Small intestine (tissue), 16 donors: ENCODE data around the gene MANBA. TPM values are rescaled to one million over a fixed set of nuclear protein-coding genes. Genes with fewer than 3 reads are reported as not detected.

Source experiments
- DNase-seq, 2 donors: peaks; one replicate each; pipeline versions ENCODE4 v3.0.0 to v3.0.0-alpha.2; 2013
- FAIRE-seq: peaks from 2 replicates; lab custom pipeline; 2012; peaks lifted over from hg19 to GRCh38; lab: Jason Lieb, UNC
- H3K27ac ChIP-seq, 3 donors: one replicate each; pipeline ENCODE4 v1.5.1; 2013; ENCODE audit warnings: low read length in 2 of 3, mild to moderate bottlenecking in 2 of 3, control low read depth in 1 of 3, inconsistent platforms in 1 of 3, low read depth in 1 of 3, moderate library complexity in 1 of 3
- H3K27me3 ChIP-seq, 3 donors: one replicate each; pipeline ENCODE4 v1.6.1; 2013; ENCODE audit warnings: low read length in 3 of 3, inconsistent platforms in 1 of 3; ENCODE audit not compliant: control insufficient read depth in 3 of 3, insufficient read depth in 3 of 3
- H3K36me3 ChIP-seq, 3 donors: one replicate each; pipeline ENCODE4 v1.6.1; 2013; ENCODE audit warnings: low read length in 3 of 3, inconsistent platforms in 1 of 3, low read depth in 1 of 3, mild to moderate bottlenecking in 1 of 3, moderate library complexity in 1 of 3; ENCODE audit not compliant: control insufficient read depth in 3 of 3, insufficient read depth in 2 of 3
- H3K4me1 ChIP-seq, 3 donors: one replicate each; pipeline ENCODE4 v1.6.1; 2013; ENCODE audit warnings: low read length in 2 of 3, inconsistent platforms in 1 of 3, low read depth in 1 of 3, mild to moderate bottlenecking in 1 of 3, moderate library complexity in 1 of 3; ENCODE audit not compliant: control insufficient read depth in 3 of 3, insufficient read depth in 2 of 3
- H3K4me3 ChIP-seq, 3 donors: one replicate each; pipeline ENCODE4 v1.5.1; 2013; ENCODE audit warnings: low read length in 3 of 3, control low read depth in 1 of 3, inconsistent platforms in 1 of 3, low read depth in 1 of 3, mild to moderate bottlenecking in 1 of 3, moderate library complexity in 1 of 3
- H3K9me3 ChIP-seq, 2 donors: one replicate each; pipeline ENCODE4 v1.6.1; 2013; ENCODE audit warnings: low read depth in 1 of 2, low read length in 1 of 2; ENCODE audit not compliant: control insufficient read depth in 2 of 2, insufficient read depth in 1 of 2
- WGBS, 3 donors: extraction: QIAGEN DNeasy Blood & Tissue Kit; methylation state at CpG; one replicate each; pipeline ENCODE4 v1.1.7; 2013; 5-methylcytosine and 5-hydroxymethylcytosine counted together
- long read RNA-seq, 10 donors: transcript quantifications; one replicate each; lab custom pipeline, GENCODE V29; 2026
- polyA plus RNA-seq, 4 donors: library from polyadenylated mRNA; stranded (reverse) in 3 of 4; unstranded in 1 of 4; fragments of 200-250 nt in 3 of 4; fragments of 120-200 nt in 1 of 4; gene quantifications; one replicate each; pipeline versions ENCODE4 v1.2.1 to v1.2.3, GENCODE V29; 2013
- donor health status: healthy with polysubstance abuse.
- donor health status: control.
- donor health status: control.
- donor health status: Bipolar disorder and iron deficiency.
- donor health status: healthy.

MANBA gene
- 10 to 100 TPM in 2 of 4 donors, 1 to 10 TPM in 2; 4.7 to 35.8 (median 8.3) TPM for polyA plus RNA-seq
- long read RNA-seq, donor 1, transcript MANBA-201 (17 exons, 3,361 nt): minor isoform, 6 of 22 reads
- long read RNA-seq, donor 1, transcript MANBA-204 (2 exons, 582 nt): major isoform, 8 of 22 reads
- long read RNA-seq, donor 1, partial matches to known transcripts: 7 of 22 reads
- long read RNA-seq, donor 1, other reads (novel, unspliced or antisense): 0 of 22 reads
- long read RNA-seq, donor 2, partial matches to known transcripts: 0 of 1 reads
- long read RNA-seq, donor 2, other reads (novel, unspliced or antisense): 0 of 1 reads
- long read RNA-seq, donor 3, partial matches to known transcripts: 7 of 9 reads
- long read RNA-seq, donor 3, other reads (novel, unspliced or antisense): 0 of 9 reads
- long read RNA-seq, donor 4: 0 reads
- long read RNA-seq, donor 5: 0 reads
- long read RNA-seq, donor 6, partial matches to known transcripts: 5 of 9 reads
- long read RNA-seq, donor 6, other reads (novel, unspliced or antisense): 0 of 9 reads
- long read RNA-seq, donor 7, transcript MANBA-204 (2 exons, 582 nt): major isoform, 11 of 35 reads
- long read RNA-seq, donor 7, partial matches to known transcripts: 19 of 35 reads
- long read RNA-seq, donor 7, other reads (novel, unspliced or antisense): 0 of 35 reads
- long read RNA-seq, donor 8: 0 reads
- long read RNA-seq, donor 9: 0 reads
- long read RNA-seq, donor 10, partial matches to known transcripts: 5 of 8 reads
- long read RNA-seq, donor 10, other reads (novel, unspliced or antisense): 0 of 8 reads

DNA sequence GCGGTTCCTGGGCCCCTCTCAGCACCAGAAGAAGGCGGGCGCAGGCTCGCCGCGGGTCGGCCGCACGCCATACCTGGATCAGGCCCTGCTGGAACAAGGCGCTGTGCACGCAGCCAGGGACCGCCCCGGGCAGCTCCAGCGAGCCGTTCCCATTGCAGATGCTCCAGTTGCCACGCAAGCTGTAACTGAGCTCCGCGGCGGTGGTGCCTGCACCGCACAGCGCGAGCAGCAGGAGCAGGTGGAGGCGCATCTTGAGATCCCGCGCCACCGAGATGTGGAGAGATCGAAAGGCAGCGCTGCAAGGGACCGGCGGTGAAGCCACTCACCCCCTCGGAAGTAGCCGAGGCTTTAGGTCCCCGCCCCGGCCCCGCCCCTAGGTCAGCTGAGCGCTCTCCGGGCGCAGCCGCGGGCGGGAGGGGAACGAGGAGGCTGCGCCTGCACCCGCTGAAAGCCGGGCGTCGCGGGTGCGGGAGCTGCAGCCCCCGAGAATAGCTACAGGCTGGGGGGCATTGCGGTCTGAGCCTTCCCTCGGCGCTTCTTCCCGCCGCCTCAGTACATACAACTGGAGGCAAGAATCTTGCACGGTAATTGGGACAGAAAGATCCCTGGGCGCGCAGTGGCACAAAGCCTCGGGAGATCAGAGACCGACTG, at the start of gene MANBA:
Gene MANBA (minus strand): TSS at position 324 of the 651 bp plus-strand sequence. CDS start 74 bp downstream, at position 250.
- H3K27me3 ChIP-seq: no peaks in the 10 kb centered on the region
- H3K4me1 ChIP-seq: peaks cover 0 to 9% (median 1%) of the 10 kb centered on the region in 3 donors
- peak within 1 kb of the TSS; percentile 72 to 87 (median 83) for H3K27ac ChIP-seq
- H3K9me3 ChIP-seq: no peaks in the 10 kb centered on the region
- 0 to 1% (median 1%) methylated on average over 54 to 60 of the region's 60 CpGs for WGBS, 3 donors
- peak; percentile 90 to 96 for DNase-seq
- FAIRE-seq: no peak
- H3K36me3 ChIP-seq: no peaks in the 10 kb centered on the region
- H3K4me3 ChIP-seq: peak within 1 kb of the TSS; percentile 79 to 86 (median 83)

DNA sequence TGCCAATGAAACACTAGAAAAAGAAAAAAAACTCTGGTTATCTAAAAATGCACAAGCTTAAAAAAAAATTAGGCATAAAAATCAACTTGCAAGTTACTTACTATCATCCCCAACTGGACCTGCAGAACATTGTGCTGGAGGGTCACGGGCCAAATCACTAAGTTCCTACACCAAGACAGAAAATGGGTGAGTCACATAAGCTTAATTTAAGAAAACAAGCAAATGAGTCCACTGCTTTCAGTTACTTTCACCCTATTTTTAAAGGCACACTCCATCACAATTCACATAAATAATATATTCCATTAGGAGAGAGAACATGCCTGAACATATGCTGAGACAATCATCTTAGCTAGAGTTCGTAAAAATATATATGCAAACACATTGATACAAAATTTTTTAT, 48.9 kb upstream of the MANBA start:
- Histone ChIP-seq H3K4me1 (no peaks in the 10 kb centered on the region), H3K36me3 (peaks cover 0 to 21% (median 12%) of the 10 kb centered on the region in 3 donors), H3K9me3 (no peaks in the 10 kb centered on the region), H3K27me3 (no peaks in the 10 kb centered on the region), H3K4me3 (no peak overlapping the region), H3K27ac (no peak overlapping the region)
- DNase-seq (no peak), FAIRE-seq (no peak)
- 79 to 95% (median 84%) methylated on average over 2 of the region's 2 CpGs for WGBS, 3 donors

DNA sequence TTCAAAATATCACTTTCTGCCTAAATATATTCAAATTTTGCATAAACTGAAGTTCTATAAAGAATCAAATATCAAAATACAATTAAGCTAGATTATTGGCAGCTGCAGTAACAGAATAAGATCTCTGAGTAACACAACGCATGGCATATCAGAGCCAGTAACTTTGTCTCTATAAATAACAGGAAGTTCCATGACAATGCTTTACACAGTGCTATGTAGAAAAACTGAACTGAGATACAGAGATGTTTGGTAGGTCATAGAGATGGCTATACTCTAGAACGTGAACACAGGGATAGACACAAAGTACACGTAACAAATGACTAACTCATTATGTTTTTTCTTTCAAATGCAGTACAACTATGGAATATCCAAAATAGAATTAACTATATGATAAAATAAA, 48.4 kb upstream of the MANBA start:
- Histone ChIP-seq H3K9me3 (no peaks in the 10 kb centered on the region), H3K36me3 (peaks cover 0 to 23% (median 15%) of the 10 kb centered on the region in 3 donors), H3K27me3 (no peaks in the 10 kb centered on the region), H3K4me3 (no peak overlapping the region), H3K4me1 (no peaks in the 10 kb centered on the region), H3K27ac (no peak overlapping the region)
- no peak for DNase-seq
- WGBS, 3 donors: 50 to 69% (median 67%) methylated on average over 3 of the region's 3 CpGs
- FAIRE-seq: peak; percentile 26

DNA sequence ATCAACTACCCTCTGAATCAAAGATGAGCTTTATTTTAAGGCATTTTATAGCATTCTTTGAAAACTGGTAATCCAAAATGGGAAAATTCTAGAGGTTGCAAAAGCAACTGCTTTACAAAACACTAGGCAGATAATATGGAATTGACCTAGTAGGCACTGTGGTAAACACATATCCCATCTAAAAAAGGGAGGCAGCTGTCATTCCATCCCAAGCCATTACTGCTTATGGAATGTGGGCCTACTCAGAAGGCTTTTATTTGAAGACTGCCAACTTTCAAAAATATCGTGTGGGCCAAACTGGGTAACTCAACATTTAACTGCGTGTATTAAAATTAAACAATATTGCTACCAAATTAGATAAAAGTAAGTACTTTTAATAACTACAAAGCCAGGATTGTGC, 47.2 kb upstream of the MANBA start:
- H3K27ac ChIP-seq: no peak overlapping the region
- H3K9me3 ChIP-seq: no peaks in the 10 kb centered on the region
- FAIRE-seq: no peak
- no peaks in the 10 kb centered on the region for H3K4me1 ChIP-seq
- H3K36me3 ChIP-seq: peaks cover 0 to 29% (median 11%) of the 10 kb centered on the region in 3 donors
- no peaks in the 10 kb centered on the region for H3K27me3 ChIP-seq
- DNase-seq: no peak
- WGBS, 3 donors: 86 to 88% (median 86%) methylated on average over 2 of the region's 2 CpGs
- no peak overlapping the region for H3K4me3 ChIP-seq

DNA sequence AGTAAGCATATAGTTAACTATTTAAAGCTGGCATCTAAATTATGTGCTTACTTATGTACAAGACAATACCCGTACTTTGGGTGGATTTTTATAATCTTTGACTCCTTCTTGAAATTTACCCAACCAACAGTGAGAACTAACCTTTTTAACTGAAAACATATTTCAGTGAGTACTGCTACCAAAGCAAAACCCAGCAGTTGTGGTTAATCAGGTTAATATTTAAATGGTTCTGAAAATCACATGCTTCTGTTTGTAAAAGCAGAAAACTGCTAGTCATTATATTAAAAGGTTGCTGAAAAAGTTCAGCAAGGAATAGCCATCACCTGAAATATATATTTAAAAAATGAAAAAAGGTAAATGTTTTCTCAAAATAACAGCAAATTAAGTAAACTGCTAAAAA, 46.6 kb upstream of the MANBA start:
- 66 to 82% (median 82%) methylated on average over 1 of the region's 1 CpG for WGBS, 3 donors
- DNase-seq (no peak), FAIRE-seq (no peak)
- Histone ChIP-seq H3K4me3 (no peak overlapping the region), H3K27ac (no peak overlapping the region), H3K4me1 (no peaks in the 10 kb centered on the region), H3K27me3 (no peaks in the 10 kb centered on the region), H3K9me3 (no peaks in the 10 kb centered on the region), H3K36me3 (peaks cover 0 to 29% (median 13%) of the 10 kb centered on the region in 3 donors)

DNA sequence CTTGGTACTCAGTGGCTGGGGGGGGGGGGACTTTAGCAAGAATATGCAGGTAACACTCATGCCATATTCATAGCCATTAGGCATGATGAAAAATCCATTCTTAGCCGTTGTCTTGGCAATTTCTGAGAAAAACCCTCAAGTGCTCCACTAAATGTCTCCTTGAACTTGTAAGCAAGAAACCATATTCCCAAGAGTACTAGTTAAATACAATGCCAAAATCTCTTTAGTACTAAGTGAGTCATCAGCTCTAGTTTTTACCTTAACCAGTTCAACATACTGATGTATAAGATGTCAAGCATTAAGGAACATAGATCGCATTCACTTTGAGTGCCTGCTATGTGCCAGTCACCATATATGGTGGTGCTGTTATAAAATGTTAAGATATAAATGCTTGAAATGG, 39.0 kb upstream of the MANBA start:
- Histone ChIP-seq H3K27ac (no peak overlapping the region), H3K36me3 (peaks cover 3 to 22% (median 13%) of the 10 kb centered on the region in 3 donors), H3K27me3 (no peaks in the 10 kb centered on the region), H3K4me1 (no peaks in the 10 kb centered on the region), H3K4me3 (no peak overlapping the region), H3K9me3 (no peaks in the 10 kb centered on the region)
- DNase-seq: no peak
- FAIRE-seq: no peak
- 90 to 97% (median 92%) methylated on average over 2 of the region's 2 CpGs for WGBS, 3 donors

DNA sequence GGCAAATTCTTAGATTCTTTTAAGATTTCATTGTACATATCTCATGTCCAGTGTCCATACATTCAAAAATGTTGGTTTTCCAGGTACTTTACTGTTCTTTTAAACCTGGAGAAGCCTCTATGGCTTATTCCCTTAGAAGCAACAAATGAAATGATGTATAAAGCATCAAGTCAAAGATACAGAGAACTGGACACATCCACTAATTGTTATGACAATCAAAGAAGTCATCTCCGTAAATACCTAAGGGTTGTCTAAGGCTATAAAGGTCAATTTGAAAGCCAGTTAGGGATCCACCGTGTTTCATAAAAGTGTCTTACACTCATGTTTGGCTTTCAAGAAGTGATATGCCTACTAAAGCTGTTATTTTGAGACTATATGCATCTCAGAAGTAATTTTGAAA, 34.2 kb upstream of the MANBA start:
- no peaks in the 10 kb centered on the region for H3K4me1 ChIP-seq
- DNase-seq (no peak), FAIRE-seq (no peak)
- no peak overlapping the region for H3K27ac ChIP-seq
- 93 to 98% (median 95%) methylated on average over 2 of the region's 2 CpGs for WGBS, 3 donors
- peaks cover 3 to 15% (median 5%) of the 10 kb centered on the region in 3 donors for H3K36me3 ChIP-seq
- no peaks in the 10 kb centered on the region for H3K9me3 ChIP-seq
- no peak overlapping the region for H3K4me3 ChIP-seq
- H3K27me3 ChIP-seq: no peaks in the 10 kb centered on the region

DNA sequence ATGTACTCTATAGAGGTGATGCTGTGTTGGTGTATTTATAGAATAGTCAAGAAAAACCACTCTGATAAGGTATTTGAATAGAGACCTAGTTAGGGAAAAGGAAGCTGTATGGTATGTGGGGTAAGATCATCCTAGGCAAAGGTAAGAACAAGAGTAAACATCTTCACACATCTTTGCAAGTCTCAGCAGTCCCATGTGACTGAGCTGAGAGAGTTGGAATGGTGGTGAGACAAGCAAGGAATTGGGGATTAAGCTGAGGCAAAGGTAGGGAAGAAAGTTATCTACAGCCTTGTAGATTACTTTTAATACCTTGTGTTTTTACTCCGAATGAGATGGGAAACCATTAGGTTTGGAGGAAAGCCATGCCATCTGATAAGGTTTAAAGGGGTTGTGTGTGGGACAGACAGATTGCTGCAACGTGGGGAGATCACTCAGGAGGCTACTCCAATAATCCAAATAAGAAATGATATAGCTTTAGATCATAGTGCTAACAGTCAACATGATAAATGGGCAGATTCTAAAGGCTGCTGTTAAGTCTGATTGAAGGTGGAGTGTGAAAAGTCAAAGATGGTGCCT, 31.7 kb upstream of the MANBA start:
- Histone ChIP-seq H3K27ac (no peak overlapping the region), H3K4me1 (no peaks in the 10 kb centered on the region), H3K9me3 (no peaks in the 10 kb centered on the region), H3K4me3 (no peak overlapping the region), H3K36me3 (peaks cover 3 to 6% (median 3%) of the 10 kb centered on the region in 3 donors), H3K27me3 (no peaks in the 10 kb centered on the region)
- FAIRE-seq (no peak), DNase-seq (no peak)
- 70 to 84% (median 76%) methylated on average over 2 of the region's 2 CpGs for WGBS, 3 donors
